ENCODE results near the gene DNAJC3. TPM values are rescaled to one million over a fixed set of nuclear protein-coding genes. Genes with fewer than 3 reads are reported as not detected.
"Not testable (repeated sequence)": the region's sequence is repeated elsewhere in the genome, so short reads cannot be mapped to it uniquely, and the experiment has no call there.

DNAJC3 gene
- total RNA-seq, 1 experiment from 2014 or later = 25.7 TPM

- Histone ChIP-seq H3K4me3 (ENCODE audit: low read depth in 2 of 2, low read length in 2 of 2) (no peak overlapping the region), H3K27me3 (ENCODE audit: control insufficient read depth, insufficient read depth, low read length) (no peaks in the 10 kb centered on the region), H3K36me3 (ENCODE audit: control insufficient read depth, insufficient read depth, low read length) (no peaks in the 10 kb centered on the region), H3K27ac (ENCODE audit: low read length) (no peak overlapping the region), H3K9me3 (ENCODE audit: control insufficient read depth, insufficient read depth, low read depth, low read length) (peaks cover 12% of the 10 kb centered on the region; the same call in 1 of the 2 replicates), H3K4me1 (ENCODE audit: control insufficient read depth, insufficient read depth, low read length) (no peaks in the 10 kb centered on the region)
- ChIA-PET POLR2A (interaction anchor here (0.6 kb wide), 1 partner anchor 128 kb away, joined by 4 read pairs; no protein-coding TSS in a partner anchor), CTCF (no interaction called here)
- DNase-seq (ENCODE audit: low read depth, low spot score) = no peak
- intact Hi-C loops (cut with micrococcal nuclease; ENCODE audit: unreplicated experiment) (no loop called here), in situ Hi-C loops (cut with HindIII; ENCODE audit: low pct_unique_long_range_greater_than_20kb, low sequenced_read_pairs) (no loop called here)
- TF ChIP-seq SIN3A (IDR thresholded peaks at IDR 0.05; ENCODE audit: borderline replicate concordance, insufficient read depth, low read depth, low read length) (no peak), POLR2AphosphoS5 (IDR thresholded peaks at IDR 0.05; ENCODE audit: low read depth, low read length) (no peak), TCF7L2 (IDR thresholded peaks at IDR 0.05; ENCODE audit: low read depth, low read length) (no peak), CTCF (IDR thresholded peaks at IDR 0.05) (no peak)
- TF ChIP-seq, protein P1, sequence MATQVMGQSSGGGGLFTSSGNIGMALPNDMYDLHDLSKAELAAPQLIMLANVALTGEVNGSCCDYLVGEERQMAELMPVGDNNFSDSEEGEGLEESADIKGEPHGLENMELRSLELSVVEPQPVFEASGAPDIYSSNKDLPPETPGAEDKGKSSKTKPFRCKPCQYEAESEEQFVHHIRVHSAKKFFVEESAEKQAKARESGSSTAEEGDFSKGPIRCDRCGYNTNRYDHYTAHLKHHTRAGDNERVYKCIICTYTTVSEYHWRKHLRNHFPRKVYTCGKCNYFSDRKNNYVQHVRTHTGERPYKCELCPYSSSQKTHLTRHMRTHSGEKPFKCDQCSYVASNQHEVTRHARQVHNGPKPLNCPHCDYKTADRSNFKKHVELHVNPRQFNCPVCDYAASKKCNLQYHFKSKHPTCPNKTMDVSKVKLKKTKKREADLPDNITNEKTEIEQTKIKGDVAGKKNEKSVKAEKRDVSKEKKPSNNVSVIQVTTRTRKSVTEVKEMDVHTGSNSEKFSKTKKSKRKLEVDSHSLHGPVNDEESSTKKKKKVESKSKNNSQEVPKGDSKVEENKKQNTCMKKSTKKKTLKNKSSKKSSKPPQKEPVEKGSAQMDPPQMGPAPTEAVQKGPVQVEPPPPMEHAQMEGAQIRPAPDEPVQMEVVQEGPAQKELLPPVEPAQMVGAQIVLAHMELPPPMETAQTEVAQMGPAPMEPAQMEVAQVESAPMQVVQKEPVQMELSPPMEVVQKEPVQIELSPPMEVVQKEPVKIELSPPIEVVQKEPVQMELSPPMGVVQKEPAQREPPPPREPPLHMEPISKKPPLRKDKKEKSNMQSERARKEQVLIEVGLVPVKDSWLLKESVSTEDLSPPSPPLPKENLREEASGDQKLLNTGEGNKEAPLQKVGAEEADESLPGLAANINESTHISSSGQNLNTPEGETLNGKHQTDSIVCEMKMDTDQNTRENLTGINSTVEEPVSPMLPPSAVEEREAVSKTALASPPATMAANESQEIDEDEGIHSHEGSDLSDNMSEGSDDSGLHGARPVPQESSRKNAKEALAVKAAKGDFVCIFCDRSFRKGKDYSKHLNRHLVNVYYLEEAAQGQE (IDR thresholded peaks at IDR 0.05; ENCODE audit: insufficient read depth in 1 of 2, low read depth in 2 of 2, low read length in 1 of 2) = no peak
- no TSS peak for BruUV-seq (replicated peaks)
- ATAC-seq = no peak
Measured at GRCh38 chr13:95734124-95734523, 57.2 kb downstream of the DNAJC3 start.

- in situ Hi-C loops (cut with HindIII; ENCODE audit: low pct_unique_long_range_greater_than_20kb, low sequenced_read_pairs); H3K27me3 ChIP-seq (ENCODE audit: control insufficient read depth, insufficient read depth, low read length); ATAC-seq; intact Hi-C loops (cut with micrococcal nuclease; ENCODE audit: unreplicated experiment); DNase-seq (ENCODE audit: low read depth, low spot score); H3K36me3 ChIP-seq (ENCODE audit: control insufficient read depth, insufficient read depth, low read length); POLR2A ChIA-PET; H3K9me3 ChIP-seq (ENCODE audit: control insufficient read depth, insufficient read depth, low read depth, low read length); H3K4me1 ChIP-seq (ENCODE audit: control insufficient read depth, insufficient read depth, low read length); CTCF ChIA-PET; BruUV-seq (replicated peaks); H3K4me3 ChIP-seq (ENCODE audit: low read depth in 2 of 2, low read length in 2 of 2); H3K27ac ChIP-seq (ENCODE audit: low read length): not testable (repeated sequence)
Measured at GRCh38 chr13:95740071-95740978, 63.4 kb downstream of the DNAJC3 start.

GRCh38 chr13:95740979-95741320 is 64.0 kb downstream of the DNAJC3 start:
- intact Hi-C loops (cut with micrococcal nuclease; ENCODE audit: unreplicated experiment) = no loop called here
- no TSS peak for BruUV-seq (replicated peaks)
- H3K9me3 ChIP-seq (ENCODE audit: control insufficient read depth, insufficient read depth, low read depth, low read length) = no peaks in the 10 kb centered on the region
- H3K27ac ChIP-seq (ENCODE audit: low read length) = no peak overlapping the region
- ATAC-seq (no peak), DNase-seq (ENCODE audit: low read depth, low spot score) (no peak)
- no peaks in the 10 kb centered on the region for H3K27me3 ChIP-seq (ENCODE audit: control insufficient read depth, insufficient read depth, low read length)
- H3K4me1 ChIP-seq (ENCODE audit: control insufficient read depth, insufficient read depth, low read length) = no peaks in the 10 kb centered on the region
- no peak overlapping the region for H3K4me3 ChIP-seq (ENCODE audit: low read depth in 2 of 2, low read length in 2 of 2)
- POLR2A ChIA-PET = no interaction called here
- CTCF ChIA-PET = no interaction called here
- H3K36me3 ChIP-seq (ENCODE audit: control insufficient read depth, insufficient read depth, low read length) = no peaks in the 10 kb centered on the region
- TF ChIP-seq POLR2AphosphoS5 (IDR thresholded peaks at IDR 0.05; ENCODE audit: low read depth, low read length) (no peak), SIN3A (IDR thresholded peaks at IDR 0.05; ENCODE audit: borderline replicate concordance, insufficient read depth, low read depth, low read length) (no peak), CTCF (IDR thresholded peaks at IDR 0.05) (no peak), TCF7L2 (IDR thresholded peaks at IDR 0.05; ENCODE audit: low read depth, low read length) (no peak)
- TF ChIP-seq, protein P1 (IDR thresholded peaks at IDR 0.05; ENCODE audit: insufficient read depth in 1 of 2, low read depth in 2 of 2, low read length in 1 of 2) = no peak
- in situ Hi-C loops (cut with HindIII; ENCODE audit: low pct_unique_long_range_greater_than_20kb, low sequenced_read_pairs) = no loop called here

Measured in Panc1 (cell line).